Endothelial cell of umbilical vein (primary cell): Measurements from ENCODE around the gene TTI1.

Source experiments
- CTCF ChIP-seq, 2 donors: IDR thresholded peaks; 1 replicate in 1 of 2; 2 replicates in 1 of 2; pipeline ENCODE4 v1.5.1; 2011; ENCODE audit warnings: low read length in 2 of 2, mild to moderate bottlenecking in 2 of 2, moderate library complexity in 2 of 2, control low read depth in 1 of 2, inconsistent platforms in 1 of 2, low read depth in 1 of 2; ENCODE audit not compliant: insufficient read depth in 1 of 2; ENCODE audit errors: extremely low read depth in 1 of 2
- POLR2A ChIP-seq: IDR thresholded peaks from 2 replicates; pipeline ENCODE4 v1.6.1; 2012; ENCODE audit warnings: low read depth, mild to moderate bottlenecking, control low read depth, low read length
- POLR2AphosphoS5 ChIP-seq: IDR thresholded peaks from 2 replicates; pipeline ENCODE4 v1.6.1; 2012; ENCODE audit warnings: low read depth, mild to moderate bottlenecking, control low read depth, low read length, moderate library complexity; ENCODE audit not compliant: insufficient read depth

GRCh38 chr20:38032585-38033329 lies 499 bp downstream of the TTI1 start:
- TF ChIP-seq CTCF (IDR thresholded peaks at IDR 0.05; ENCODE audit: extremely low read depth in 1 of 2, insufficient read depth in 1 of 2, low read depth in 1 of 2, low read length in 2 of 2) (no peak), POLR2AphosphoS5 (no peak), POLR2A (no peak)
